ENCODE measurements around the gene RAP2B. TPM values are rescaled to one million over a fixed set of nuclear protein-coding genes. Genes with fewer than 3 reads are reported as not detected.

RAP2B gene
- total and polyA plus RNA-seq, 12 donors, result 2.6 to 25.1 (median 10.9) TPM

GRCh38 chr3:153161138-153161713, 800 bp upstream of the RAP2B start:
- H3K27me3 ChIP-seq, result no peaks in the 10 kb centered on the region
- peak overlapping the region; percentile 54 to 87 (median 57) for H3K4me3 ChIP-seq
- peaks cover 0 to 6% of the 10 kb centered on the region in 2 donors for H3K4me1 ChIP-seq (replicated peaks in 1 of 2)
- TF ChIP-seq POLR2A (IDR thresholded peaks at IDR 0.05) (peak; percentile 26 to 69), CTCF (IDR thresholded peaks at IDR 0.05) (no peak)
- H3K36me3 ChIP-seq (replicated peaks in 1 of 2), result no peaks in the 10 kb centered on the region
- H3K9me3 ChIP-seq (replicated peaks in 1 of 3), result no peaks in the 10 kb centered on the region
- 0 to 1% (median 0%) methylated on average over 13 to 27 of the region's 27 CpGs for WGBS, 4 donors
- intact Hi-C loops (cut with DNase I), result no loop called here
- H3K27ac ChIP-seq, result peak overlapping the region; percentile 82 to 96 (median 93)
- peak; percentile 92 to 99 (median 98) for DNase-seq

- Histone ChIP-seq H3K27me3 (no peaks in the 10 kb centered on the region), H3K4me3 (peak overlapping the region; percentile 50 to 91 (median 72)), H3K36me3 (replicated peaks in 1 of 2) (no peaks in the 10 kb centered on the region), H3K9me3 (replicated peaks in 1 of 3) (no peaks in the 10 kb centered on the region), H3K4me1 (replicated peaks in 1 of 2) (peaks cover 0 to 6% of the 10 kb centered on the region in 2 donors), H3K27ac (peak overlapping the region; percentile 65 to 96 (median 93))
- 0 to 1% (median 1%) methylated on average over 27 to 86 of the region's 86 CpGs for WGBS, 4 donors
- DNase-seq, result peak; percentile 34 to 64 (median 40)
- no peak for TF ChIP-seq CTCF (IDR thresholded peaks at IDR 0.05)
- no peak for TF ChIP-seq POLR2A (IDR thresholded peaks at IDR 0.05)
- intact Hi-C loops (cut with DNase I), result no loop called here
Observed at GRCh38 chr3:153162513-153163392, 727 bp downstream of the RAP2B start.

- Histone ChIP-seq H3K4me3 (peak overlapping the region; percentile 33 to 91 (median 72)), H3K36me3 (replicated peaks in 1 of 2) (no peaks in the 10 kb centered on the region), H3K27ac (peak overlapping the region in 4 of 5 donors; percentile 92 to 96 (median 93)), H3K27me3 (no peaks in the 10 kb centered on the region), H3K9me3 (replicated peaks in 1 of 3) (no peaks in the 10 kb centered on the region), H3K4me1 (replicated peaks in 1 of 2) (peaks cover 0 to 6% of the 10 kb centered on the region in 2 donors)
- intact Hi-C loops (cut with DNase I), result no loop called here
- 5 to 7% (median 6%) methylated on average over 9 of the region's 9 CpGs for WGBS, 4 donors
- peak in 3 of 7 donors; percentile 11 to 28 (median 20) for DNase-seq
- no peak for TF ChIP-seq POLR2A (IDR thresholded peaks at IDR 0.05)
- TF ChIP-seq CTCF (IDR thresholded peaks at IDR 0.05), result no peak
Observed at GRCh38 chr3:153163393-153163724, 1.3 kb downstream of the RAP2B start.

- TF ChIP-seq CTCF (IDR thresholded peaks at IDR 0.05), result no peak
- no peak for TF ChIP-seq POLR2A (IDR thresholded peaks at IDR 0.05)
- Histone ChIP-seq H3K27me3 (no peaks in the 10 kb centered on the region), H3K4me1 (replicated peaks in 1 of 2) (peaks cover 0 to 6% of the 10 kb centered on the region in 2 donors), H3K36me3 (replicated peaks in 1 of 2) (no peaks in the 10 kb centered on the region), H3K4me3 (peak overlapping the region in 2 of 4 donors; percentile 57 to 87), H3K9me3 (replicated peaks in 1 of 3) (no peaks in the 10 kb centered on the region), H3K27ac (peak overlapping the region in 1 of 5 donors; percentile 93)
- intact Hi-C loops (cut with DNase I), result no loop called here
- WGBS, 4 donors, result 40 to 44% (median 43%) methylated on average over 5 of the region's 5 CpGs
- DNase-seq, result no peak
Observed at GRCh38 chr3:153163756-153164550, 1.9 kb downstream of the RAP2B start.
